NCI-H345 treated with DMSO at 0.1 percent for 48 hours (cell line): Measurements from ENCODE around the gene SLC16A14.
"Not testable (repeated sequence)": the region's sequence is repeated elsewhere in the genome, so short reads cannot be mapped to it uniquely, and the experiment has no call there.

Source experiments
- DNase-seq: peaks from one replicate; lab custom pipeline; 2025; ENCODE audit not compliant: unreplicated experiment; lab: John Stamatoyannopoulos, UW

Gene SLC16A14

GRCh38 chr2:230068651-230069055, at the start of gene SLC16A14:
SLC16A14 (minus strand) TSS chr2:230068924; CDS start chr2:230059352, 9,572 bp downstream.
- DNase-seq, result peak; percentile 57

GRCh38 chr2:230106771-230107170, 38.0 kb upstream of the SLC16A14 start:
- DNase-seq, result no peak

GRCh38 chr2:230101967-230102366, 33.2 kb upstream of the SLC16A14 start:
- DNase-seq, result not testable (repeated sequence)

GRCh38 chr2:230097841-230098240, 29.1 kb upstream of the SLC16A14 start:
- no peak for DNase-seq

- DNase-seq, result no peak
These were observed 28.7 kb upstream of the SLC16A14 start for GRCh38 chr2:230097424-230097823.

- DNase-seq, result no peak
These were observed 22.2 kb upstream of the SLC16A14 start for GRCh38 chr2:230090967-230091366.

- no peak for DNase-seq
These were observed 16.5 kb upstream of the SLC16A14 start for GRCh38 chr2:230085201-230085600.

- DNase-seq, result no peak
These were observed 9.3 kb upstream of the SLC16A14 start for GRCh38 chr2:230077851-230078547.

GRCh38 chr2:230076819-230077218, 8.1 kb upstream of the SLC16A14 start:
- no peak for DNase-seq

- DNase-seq, result no peak
These were observed 7.4 kb upstream of the SLC16A14 start for GRCh38 chr2:230075988-230076631.

GRCh38 chr2:230071421-230071820, 2.7 kb upstream of the SLC16A14 start:
- DNase-seq, result no peak

GRCh38 chr2:230069402-230069801, 678 bp upstream of the SLC16A14 start:
- no peak for DNase-seq

- peak; percentile 24 for DNase-seq
These were observed 591 bp downstream of the SLC16A14 start for GRCh38 chr2:230068016-230068650.

- no peak for DNase-seq
These were observed 7.9 kb downstream of the SLC16A14 start for GRCh38 chr2:230060672-230061293.

GRCh38 chr2:230053753-230054478, 14.8 kb downstream of the SLC16A14 start:
- no peak for DNase-seq

GRCh38 chr2:230052299-230052698, 16.4 kb downstream of the SLC16A14 start:
- no peak for DNase-seq

GRCh38 chr2:230050136-230050535, 18.6 kb downstream of the SLC16A14 start:
- DNase-seq, result no peak

GRCh38 chr2:230048010-230048671, 20.6 kb downstream of the SLC16A14 start:
- DNase-seq, result no peak

- DNase-seq, result no peak
These were observed 22.2 kb downstream of the SLC16A14 start for GRCh38 chr2:230046491-230046890.

- DNase-seq, result no peak
These were observed 25.3 kb downstream of the SLC16A14 start for GRCh38 chr2:230043461-230043860.
